NK-92 treated with Interleukin-12 subunit alpha and Interleukin-12 subunit beta, amount 100 ng/mL, for 24 hours (cell line): ENCODE measurements around the gene GSPT1.

Source experiments
- DNase-seq: peaks from one replicate; lab custom pipeline; 2025; lab: John Stamatoyannopoulos, UW

Gene GSPT1

GRCh38 chr16:11913425-11914079, 2.2 kb downstream of the GSPT1 start:
- DNase-seq: no peak

- DNase-seq: no peak
Measured at GRCh38 chr16:11909653-11910545, 5.9 kb downstream of the GSPT1 start.

GRCh38 chr16:11907160-11907970, 8.4 kb downstream of the GSPT1 start:
- no peak for DNase-seq

GRCh38 chr16:11903906-11904305, 11.8 kb downstream of the GSPT1 start:
- no peak for DNase-seq

GRCh38 chr16:11901091-11901490, 14.7 kb downstream of the GSPT1 start:
- DNase-seq: no peak

- no peak for DNase-seq
Measured at GRCh38 chr16:11896486-11897176, 19.1 kb downstream of the GSPT1 start.

- no peak for DNase-seq
Measured at GRCh38 chr16:11893571-11893970, 22.2 kb downstream of the GSPT1 start.

GRCh38 chr16:11892761-11893160, 23.0 kb downstream of the GSPT1 start:
- DNase-seq: no peak

GRCh38 chr16:11890231-11890965, 25.4 kb downstream of the GSPT1 start:
- DNase-seq: no peak

GRCh38 chr16:11886881-11887280, 28.9 kb downstream of the GSPT1 start:
- no peak for DNase-seq

GRCh38 chr16:11884035-11884434, 31.7 kb downstream of the GSPT1 start:
- no peak for DNase-seq

- no peak for DNase-seq
Measured at GRCh38 chr16:11880007-11880406, 35.7 kb downstream of the GSPT1 start.

GRCh38 chr16:11877374-11877773, 38.4 kb downstream of the GSPT1 start:
- DNase-seq: no peak

- DNase-seq: no peak
Measured at GRCh38 chr16:11876306-11876705, 39.5 kb downstream of the GSPT1 start.

GRCh38 chr16:11875721-11876120, 40.0 kb downstream of the GSPT1 start:
- no peak for DNase-seq

- DNase-seq: no peak
Measured at GRCh38 chr16:11871193-11871592, 44.6 kb downstream of the GSPT1 start.

- no peak for DNase-seq
Measured at GRCh38 chr16:11870399-11870798, 45.4 kb downstream of the GSPT1 start.

- no peak for DNase-seq
Measured at GRCh38 chr16:11869353-11870228, 46.2 kb downstream of the GSPT1 start.

- DNase-seq: no peak
Measured at GRCh38 chr16:11868412-11868980, 47.3 kb downstream of the GSPT1 start.

- no peak for DNase-seq
Measured at GRCh38 chr16:11862489-11862888, 53.3 kb downstream of the GSPT1 start.
